SKM-1 treated with dmso at 0.1 percent for 144 hours (cell line): ENCODE measurements around the gene ANO6.
A peak's percentile ranks its signal among the peaks of the same experiment; 100 is the strongest.

ENCODE experiments used
- DNase-seq: peaks from one replicate; lab custom pipeline; 2025; ENCODE audit not compliant: unreplicated experiment; lab: John Stamatoyannopoulos, UW

The ANO6 gene

DNA sequence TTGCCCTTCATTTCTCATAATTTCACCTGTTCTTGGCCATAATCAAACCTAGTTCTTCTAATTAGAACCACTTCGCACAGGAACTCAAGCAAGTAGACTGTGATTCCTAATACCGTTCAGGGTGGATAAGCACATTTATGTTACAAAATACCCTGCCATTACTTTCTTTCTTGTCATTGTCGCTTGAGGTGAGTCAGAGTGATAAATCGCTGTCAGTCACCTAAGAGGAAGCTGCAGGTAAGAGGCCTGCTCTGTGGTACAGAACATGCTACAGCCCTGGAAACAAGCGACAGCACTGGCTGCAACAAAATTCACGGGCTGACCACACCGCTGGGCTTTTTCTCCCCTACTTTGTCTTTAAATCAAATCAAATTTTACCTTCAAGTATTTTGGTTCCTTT, 218.2 kb downstream of the ANO6 start:
- no peak for DNase-seq

DNA sequence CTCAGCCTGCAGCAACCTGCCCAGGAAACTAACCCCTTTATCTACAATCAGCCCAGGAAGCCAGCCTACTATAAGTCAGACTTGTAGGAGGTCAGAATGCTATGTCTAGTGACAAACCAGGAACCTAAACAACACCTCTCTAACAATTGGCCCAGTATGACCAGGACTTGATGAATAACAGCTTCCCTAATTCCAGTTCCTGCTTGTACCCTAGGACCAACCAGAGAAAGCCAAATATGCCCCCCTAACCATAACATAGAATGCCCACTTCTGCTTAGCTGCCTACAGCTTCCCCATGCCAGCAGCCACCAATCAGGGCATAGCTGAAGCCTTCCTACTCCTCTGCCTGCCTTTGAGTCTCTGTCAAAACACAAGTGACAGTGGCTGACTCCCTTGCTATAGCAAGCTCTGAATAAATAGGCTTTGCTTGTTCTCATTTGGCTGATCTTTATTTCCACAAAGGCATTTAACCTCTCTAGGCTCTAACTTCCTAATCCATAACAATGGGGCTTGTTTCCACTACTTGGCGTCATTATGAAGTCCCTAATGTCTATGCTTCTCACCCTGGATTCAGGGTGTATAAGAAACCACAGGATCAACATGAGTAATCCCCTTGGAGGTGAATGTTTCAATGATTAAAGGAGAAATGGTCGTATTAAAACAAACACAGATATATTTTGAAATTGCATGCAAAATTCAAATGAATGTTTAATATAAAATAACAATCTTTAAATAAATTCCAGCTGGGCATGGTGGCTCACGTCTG, 220.2 kb downstream of the ANO6 start:
- DNase-seq, result peak; percentile 31

DNA sequence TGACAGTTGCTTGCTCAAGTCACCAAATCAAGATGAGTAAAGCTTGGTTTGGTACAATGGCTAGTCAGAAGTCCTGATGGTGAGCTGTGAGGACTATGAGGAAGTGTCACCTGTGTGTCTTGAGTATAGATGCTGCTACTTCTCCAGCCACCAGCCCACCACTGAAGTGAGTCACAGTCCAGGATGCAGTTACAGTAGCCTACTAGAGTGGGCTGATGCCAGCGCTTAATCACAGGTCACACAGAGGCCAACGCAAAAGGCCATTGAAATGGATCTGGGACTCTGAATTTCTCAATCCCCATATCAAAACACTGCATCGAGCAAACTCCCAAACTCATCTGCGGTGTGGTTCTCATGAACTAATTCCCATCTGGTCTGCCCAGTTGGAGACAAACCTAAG, 223.1 kb downstream of the ANO6 start:
- no peak for DNase-seq

DNA sequence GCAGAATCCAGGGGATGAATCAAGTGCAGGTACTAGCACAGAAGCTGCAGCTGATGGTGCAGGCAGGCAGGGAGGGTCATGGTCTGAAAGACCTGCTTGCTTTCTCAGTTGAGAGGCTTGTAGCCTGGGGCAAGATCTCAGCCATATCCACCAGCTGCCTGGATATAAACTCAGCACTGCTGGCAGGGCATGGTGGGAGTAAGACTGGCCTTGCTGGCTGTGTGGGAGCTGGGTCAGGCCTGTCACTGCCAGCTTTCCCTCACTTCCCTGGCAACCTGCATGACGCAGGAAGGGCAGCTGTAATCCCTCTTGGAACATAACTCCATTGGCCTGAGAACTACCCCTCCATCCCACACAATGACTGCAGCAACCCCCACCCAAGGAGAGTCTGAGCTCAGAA, 230.1 kb downstream of the ANO6 start:
- DNase-seq, result no peak

DNA sequence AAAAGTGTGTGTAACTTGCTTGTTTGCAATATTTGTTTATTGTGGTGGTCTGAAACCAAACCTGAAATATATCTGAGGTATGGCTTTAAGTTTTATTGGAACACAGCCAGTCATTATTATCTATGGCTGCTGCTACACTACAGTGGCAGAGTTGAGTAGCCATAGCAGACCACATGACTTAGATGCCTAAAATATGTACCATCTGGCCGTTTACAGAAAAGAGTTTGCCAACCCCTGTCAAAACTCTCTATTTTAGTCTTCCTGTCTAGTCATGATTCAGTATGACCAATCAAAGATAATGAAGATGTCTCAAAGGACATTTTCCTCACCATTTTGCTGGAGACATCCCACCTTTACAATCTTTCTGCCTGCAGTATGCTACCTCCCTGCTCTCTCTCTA, 242.3 kb downstream of the ANO6 start:
- no peak for DNase-seq

DNA sequence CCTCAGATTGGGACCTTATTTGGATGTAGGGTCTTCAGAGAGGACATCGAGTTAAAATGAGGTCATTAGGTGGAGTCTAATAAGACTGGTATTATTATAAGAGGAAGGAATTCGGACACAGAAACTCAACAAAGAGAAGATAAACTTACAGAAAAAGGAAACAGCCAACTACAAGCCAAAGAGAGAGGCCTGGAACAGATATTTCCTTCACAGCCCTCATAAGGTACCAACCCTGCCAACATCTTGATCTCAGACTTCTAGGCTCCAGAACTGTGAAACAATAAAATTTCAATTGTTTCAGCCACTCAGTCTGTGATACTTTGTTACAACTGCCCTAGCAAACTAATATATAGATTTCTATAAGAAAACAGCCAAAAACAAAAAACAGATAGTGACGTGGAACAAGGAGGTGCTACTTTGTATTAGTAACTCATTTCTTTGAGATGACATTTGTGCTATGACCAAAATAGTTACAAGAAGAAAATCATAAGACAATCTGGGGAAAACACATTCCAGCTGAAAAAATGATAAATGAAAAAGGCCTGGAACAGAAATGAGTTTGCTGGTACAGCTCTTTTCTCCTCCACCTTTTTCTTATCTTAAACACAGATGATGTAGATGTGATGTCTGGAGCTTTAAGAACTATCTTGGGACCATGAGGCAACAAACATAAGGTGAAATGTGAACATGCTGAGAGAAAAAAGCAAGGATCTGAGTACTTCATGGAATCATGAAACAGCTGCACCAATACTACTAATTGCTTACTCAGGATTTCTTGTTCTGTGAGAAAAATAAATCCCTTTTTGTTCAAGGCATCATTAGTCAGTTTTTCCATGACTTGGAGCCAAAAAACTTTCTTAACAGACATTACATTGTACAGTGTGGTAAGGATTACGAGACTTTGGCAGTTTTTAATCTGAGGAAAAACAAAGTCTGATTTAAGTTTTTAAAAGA, 243.2 kb downstream of the ANO6 start:
- DNase-seq, result no peak

DNA sequence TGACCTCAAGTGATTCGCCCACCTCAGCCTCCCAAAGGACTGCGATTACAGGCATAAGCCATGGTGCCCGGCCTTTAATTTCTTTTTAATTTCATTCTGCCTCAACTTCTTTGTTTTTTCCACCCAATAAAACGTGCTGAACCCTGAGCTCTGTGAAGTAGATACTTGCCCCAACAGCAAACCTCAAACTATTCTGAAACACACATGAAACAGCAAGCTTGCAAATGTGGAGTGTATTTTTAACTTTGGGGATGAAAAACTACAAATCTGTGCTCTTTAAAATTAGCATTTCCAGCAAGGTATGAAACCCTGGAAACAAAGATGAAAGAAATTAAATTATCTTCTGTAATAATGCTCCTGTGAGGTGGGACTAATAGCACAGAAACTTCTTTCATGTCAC, 246.6 kb downstream of the ANO6 start:
- no peak for DNase-seq

DNA sequence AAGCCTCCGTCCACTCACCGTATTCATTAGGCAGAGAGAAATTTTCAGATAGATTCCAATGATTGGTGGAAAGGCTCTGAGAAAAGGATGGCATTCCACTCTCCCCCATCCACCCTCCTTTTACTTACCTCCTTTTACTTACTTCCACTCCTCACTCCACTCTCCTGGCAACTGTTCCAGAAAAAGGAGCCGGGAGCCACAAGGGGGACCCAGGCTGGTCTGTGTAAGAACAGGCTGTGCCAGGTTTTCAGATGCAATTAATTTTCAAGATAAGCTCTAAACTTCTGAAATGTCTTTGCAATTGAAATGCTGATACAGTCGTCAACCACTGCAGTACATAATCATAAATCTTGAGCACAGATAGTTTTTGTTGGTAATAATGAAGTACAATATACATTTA, 248.8 kb downstream of the ANO6 start:
- no peak for DNase-seq

DNA sequence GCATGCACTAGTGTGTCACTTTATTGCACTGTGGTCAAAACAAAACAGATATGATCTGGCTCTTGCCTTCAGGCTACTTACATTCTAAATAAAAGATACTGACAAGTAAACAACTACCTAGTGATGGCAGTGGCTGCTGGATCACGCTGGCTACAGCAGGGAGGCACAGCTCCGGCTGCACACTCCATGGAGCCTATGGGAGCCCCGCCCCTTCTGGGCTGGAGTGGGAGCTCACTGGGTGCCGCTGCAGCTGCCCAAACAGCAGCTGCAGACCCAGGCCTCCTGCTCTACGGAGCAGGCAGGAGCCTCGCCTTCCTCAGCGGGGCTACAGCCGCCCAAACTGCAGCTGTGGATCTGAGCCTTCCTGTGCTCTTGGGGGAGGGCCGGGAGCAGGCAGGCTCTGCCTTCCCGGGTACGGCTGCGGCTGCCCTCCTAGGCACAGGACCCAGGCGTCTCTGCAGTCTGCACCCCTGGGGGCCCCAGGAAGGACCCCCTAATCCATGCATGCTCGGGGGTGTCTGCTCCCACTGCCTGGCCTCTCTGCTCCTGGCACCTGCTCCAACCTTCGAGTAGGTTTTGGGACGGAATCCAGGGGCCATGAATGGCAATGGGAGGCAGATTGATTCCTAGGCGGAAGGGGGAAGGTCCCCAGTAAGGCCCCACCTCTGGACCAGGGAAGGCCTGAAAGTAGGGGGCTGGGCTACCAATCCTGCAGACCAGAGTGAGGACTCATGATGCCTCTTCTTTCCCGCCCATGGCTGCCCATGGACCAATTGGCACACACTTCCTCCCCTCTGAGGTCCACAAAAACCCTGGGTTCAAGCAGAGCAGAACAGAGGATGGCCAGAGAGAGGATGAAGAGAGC, 253.1 kb downstream of the ANO6 start:
- DNase-seq, result no peak

DNA sequence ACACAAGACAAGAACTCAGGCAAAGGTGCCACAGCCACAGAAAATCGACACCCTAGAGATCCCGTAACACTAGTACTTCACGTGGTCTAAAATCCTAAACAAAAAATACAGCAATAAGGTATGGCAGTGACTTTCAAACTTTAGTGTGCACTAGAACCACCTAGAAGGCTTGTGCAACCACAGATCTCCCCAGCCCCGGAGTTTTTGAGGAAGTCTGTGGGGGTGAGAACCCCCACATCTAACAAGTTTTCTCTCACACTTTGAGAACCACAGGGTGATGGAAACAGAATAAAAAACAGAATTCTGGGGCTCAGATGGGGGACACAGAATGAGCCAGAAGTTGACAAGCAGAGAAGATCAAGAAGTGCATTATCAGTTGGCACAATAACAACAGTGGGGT, 254.0 kb downstream of the ANO6 start:
- peak; percentile 1 for DNase-seq

DNA sequence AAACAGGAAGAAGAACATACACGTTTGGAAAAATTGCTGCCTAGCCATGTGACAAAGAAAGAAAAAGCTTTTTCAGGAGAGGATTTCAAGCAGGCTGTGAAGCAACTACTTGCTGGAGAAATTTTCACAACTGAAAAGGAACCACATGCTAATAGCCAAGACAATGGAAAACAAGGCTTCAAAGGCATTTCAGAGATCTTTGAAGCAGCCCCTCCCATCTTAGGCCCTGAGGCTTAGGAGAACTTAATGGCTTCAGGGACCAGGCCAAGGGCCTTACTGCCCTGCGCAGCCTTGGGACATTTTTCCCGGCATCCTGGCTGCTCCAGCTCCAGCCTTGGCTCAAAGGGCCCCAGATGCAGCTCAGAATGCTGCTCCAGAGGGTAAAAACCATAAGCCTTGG, 257.7 kb downstream of the ANO6 start:
- no peak for DNase-seq

DNA sequence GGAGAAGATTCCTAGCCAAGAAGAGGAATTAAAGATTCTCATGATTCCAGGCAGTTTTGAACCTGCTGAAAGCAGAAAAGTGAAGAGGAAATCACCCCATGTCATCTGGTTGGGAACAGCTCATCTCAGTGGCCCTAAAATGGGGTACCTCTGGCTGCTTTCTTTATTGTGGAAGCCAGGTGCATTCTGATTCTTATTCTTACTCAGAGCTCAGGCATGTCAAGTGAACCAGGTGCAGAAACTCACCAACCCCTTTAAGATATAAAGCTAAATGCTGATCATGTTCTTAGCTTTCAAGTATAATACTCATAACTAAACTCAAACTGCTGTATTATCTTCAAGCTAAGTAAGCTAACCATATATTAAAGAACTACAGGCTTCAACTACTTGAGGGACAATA, 259.7 kb downstream of the ANO6 start:
- no peak for DNase-seq

DNA sequence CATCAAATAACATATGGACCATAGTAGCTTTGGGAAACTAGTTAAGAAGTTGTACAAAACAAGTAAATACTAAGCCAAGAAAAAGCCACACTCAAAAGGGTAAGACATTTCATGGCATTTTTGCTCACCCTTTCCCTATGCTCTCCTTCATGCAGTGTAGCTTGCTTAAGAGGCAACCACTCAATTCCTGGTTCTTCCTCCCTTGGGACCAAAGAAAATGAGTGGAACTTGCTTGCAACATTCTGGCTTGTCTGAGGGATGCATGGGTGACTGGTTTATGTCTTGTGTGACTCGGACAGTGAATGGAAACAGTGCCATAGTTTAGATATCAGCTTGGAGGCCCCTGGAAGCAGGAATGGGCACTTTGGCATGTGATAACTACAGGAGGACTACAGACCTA, 261.6 kb downstream of the ANO6 start:
- DNase-seq, result no peak

DNA sequence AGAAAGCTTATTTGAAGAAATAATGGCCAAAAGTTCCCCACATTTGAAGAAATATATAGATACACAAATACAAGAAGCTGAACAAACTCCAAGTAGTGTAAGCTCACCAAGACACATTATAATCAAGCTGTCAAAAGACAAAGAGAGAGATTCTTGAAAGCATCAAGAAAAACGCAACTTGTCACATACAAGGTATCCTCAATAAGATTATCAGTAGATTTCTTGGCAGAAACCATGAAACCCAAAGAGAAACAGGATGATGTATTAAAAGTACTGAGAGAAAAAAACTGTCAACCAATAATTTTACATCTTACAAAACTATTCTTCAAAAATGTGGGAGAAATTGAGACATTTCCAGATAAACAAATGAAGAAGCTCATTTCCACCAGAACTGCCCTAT, 263.0 kb downstream of the ANO6 start:
- no peak for DNase-seq

DNA sequence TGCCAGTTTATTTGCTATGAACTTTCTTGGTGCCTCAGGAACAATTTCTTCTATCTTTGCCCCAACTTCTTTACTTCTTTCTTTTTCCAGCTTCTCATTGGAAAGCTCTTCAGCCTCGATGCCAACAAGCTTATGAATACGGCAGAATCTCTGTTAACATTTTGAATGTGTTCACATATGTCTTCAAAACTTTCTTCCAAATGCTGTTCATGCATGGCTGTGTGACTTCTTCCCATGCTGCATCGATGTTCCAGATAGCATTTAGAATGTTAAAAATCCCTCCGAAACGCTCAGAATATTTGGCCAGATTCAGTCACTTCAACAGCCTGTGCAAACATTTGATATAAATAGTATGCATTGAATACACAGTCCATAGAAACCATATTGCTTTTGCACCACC, 265.9 kb downstream of the ANO6 start:
- no peak for DNase-seq

DNA sequence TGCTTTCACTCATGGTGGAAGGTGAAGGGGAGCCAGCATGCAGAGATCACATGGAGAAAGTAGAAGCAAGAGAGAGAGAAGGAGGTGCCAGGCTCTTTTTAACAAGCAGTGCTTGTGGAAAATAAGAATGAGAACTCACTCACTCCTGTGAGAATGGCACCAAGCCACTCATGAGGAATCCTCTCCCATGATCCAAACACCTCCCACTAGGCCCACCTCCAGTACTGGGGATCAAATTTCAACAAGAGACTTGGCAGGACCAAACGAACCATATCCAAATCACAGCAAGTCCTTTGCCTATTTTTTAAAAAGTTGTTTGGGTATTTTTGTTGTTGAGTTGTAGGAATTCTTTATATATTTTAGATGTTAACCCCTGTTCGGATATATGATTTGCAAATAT, 267.7 kb downstream of the ANO6 start:
- no peak for DNase-seq
